GM12864 (cell line): ENCODE measurements around the gene MXI1.

Experiments used
- DNase-seq: peaks from one replicate; pipeline ENCODE4 v3.0.0-alpha.2; 2011; ENCODE audit warnings: low read depth
- H3K4me3 ChIP-seq: 2 replicates; pipeline ENCODE4 v1.5.1; 2011; ENCODE audit warnings: mild to moderate bottlenecking, low read depth, low read length, control low read depth
- CTCF ChIP-seq: IDR thresholded peaks from 2 replicates; pipeline ENCODE4 v1.5.1; 2011; ENCODE audit warnings: low read depth, mild to moderate bottlenecking, moderate library complexity, low read length, control low read depth, inconsistent platforms; ENCODE audit errors: missing control alignments

MXI1 gene

GRCh38 chr10:110207011-110207804, at the start of gene MXI1:
Gene MXI1 (plus strand): TSS chr10:110207605. CDS start chr10:110207809, 204 bp downstream.
- TF ChIP-seq CTCF: no peak
- H3K4me3 ChIP-seq: peak within 1 kb of the TSS; percentile 63
- DNase-seq: no peak

- no peak overlapping the region for H3K4me3 ChIP-seq
- TF ChIP-seq CTCF: no peak
- DNase-seq: no peak
Observed at GRCh38 chr10:110158051-110159005, 49.1 kb upstream of the MXI1 start.

- TF ChIP-seq CTCF: no peak
- no peak overlapping the region for H3K4me3 ChIP-seq
- DNase-seq: no peak
Observed at GRCh38 chr10:110160081-110160480, 47.3 kb upstream of the MXI1 start.

GRCh38 chr10:110160522-110160921, 46.9 kb upstream of the MXI1 start:
- no peak for TF ChIP-seq CTCF
- DNase-seq: no peak
- H3K4me3 ChIP-seq: no peak overlapping the region

GRCh38 chr10:110162741-110163145, 44.7 kb upstream of the MXI1 start:
- TF ChIP-seq CTCF: no peak
- no peak overlapping the region for H3K4me3 ChIP-seq
- no peak for DNase-seq

GRCh38 chr10:110163192-110163773, 44.1 kb upstream of the MXI1 start:
- TF ChIP-seq CTCF: no peak
- DNase-seq: no peak
- no peak overlapping the region for H3K4me3 ChIP-seq
